ENCODE data around the gene CDK19.

Gene CDK19

DNA sequence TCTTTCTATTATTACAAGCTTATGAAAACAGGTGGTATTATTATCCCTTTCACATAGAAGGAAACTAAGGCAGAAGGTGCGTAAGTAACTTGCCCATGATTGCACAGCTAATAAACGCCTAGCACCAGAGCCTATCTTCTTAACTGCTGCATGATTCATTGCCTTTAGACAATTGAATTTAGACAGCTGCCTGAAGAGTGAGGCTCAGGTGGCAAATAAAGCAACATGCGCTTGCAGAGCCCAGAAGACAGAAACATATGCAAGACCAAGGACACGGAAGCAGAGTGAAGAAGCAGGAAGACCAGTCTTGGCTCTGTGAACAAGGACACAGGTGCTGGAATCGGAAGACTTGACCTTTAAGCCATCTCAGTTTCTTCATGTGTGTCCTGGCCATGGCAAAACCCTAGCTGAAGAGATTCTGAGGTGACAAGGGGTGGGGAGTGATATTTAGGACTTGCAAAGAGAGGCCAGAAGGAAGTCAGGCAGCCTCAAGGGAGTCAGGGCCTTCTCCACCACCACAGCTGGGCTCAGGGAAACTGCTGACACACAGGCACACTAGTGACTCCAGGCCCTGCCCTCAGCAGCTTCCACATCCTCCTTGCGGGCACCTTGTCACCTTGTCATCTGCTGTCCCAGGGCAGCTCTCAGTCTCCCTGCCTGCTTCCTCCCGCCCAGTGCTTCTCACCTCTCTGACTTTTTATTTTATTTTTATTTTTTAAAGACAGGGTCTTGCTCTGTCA lies 247.1 kb downstream of the CDK19 start:
- no peak for DNase-seq

DNA sequence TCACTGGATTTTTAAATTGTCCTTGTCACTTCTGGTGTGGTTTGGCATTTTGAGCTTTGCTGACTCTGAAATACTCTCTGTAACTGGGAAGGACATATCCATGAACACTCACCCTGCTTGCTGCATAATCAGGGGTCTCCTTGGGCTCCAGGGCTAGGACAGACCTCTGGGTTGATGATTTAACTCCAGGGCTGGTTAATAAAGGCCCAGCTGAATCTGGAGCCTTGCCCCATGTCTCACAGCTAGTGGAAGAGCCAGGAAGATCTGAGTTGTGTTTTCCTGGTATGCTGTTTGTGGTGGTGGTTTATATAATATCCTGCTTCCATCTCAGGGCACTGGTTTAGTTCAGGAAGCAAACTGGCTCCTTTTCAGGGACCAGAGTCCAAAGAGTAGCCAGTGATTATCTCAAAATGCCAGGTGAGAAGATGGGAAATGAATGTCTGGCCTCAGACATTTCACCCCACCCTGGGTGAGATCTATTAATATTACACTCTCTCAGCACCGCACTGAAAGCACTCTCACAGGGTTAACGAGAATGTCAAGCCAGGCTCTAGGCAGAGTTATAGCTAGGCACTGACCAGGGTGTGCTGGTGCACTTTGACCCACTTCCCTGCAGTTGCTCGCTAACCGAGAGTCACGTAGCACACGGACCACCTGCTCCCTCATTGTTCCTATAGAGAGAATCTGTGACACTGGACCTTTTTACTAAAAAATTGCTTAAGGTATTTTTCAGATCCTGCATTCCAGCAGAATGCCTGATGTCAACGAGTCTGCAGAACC lies 248.7 kb downstream of the CDK19 start:
- DNase-seq, result no peak

DNA sequence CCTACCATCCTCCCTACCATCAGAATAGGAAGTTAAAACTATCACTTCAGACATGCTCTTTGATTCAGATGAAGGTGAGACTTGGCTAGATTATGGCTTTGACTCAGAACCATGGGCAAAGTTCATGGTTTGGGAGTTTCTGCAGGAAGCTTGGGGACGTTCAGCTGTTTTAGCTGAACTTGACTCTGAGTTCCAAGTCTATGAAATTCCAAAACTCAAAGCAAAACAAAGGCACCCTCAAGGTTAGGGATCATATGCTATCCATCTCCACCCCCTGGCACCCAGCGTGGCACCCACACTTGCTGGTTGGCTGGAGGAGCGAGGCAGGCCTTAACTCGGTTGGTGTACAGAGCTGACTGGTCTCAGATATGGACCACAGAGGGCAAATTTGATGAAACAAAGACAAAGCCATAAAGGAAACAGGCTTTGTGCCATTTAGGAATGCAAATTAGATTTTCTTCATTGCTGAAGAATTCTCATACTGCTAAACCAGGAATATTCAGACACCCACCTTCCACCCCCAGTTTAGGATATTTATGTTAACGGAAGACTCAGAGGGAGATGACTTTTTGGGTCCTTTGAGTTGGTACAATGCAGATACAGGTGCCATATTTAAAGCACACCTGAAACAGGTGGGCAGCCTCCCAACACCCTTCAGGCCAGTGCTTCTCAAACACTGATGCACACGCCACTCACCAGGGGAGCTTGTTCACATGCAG lies 250.4 kb downstream of the CDK19 start:
- DNase-seq, result no peak

DNA sequence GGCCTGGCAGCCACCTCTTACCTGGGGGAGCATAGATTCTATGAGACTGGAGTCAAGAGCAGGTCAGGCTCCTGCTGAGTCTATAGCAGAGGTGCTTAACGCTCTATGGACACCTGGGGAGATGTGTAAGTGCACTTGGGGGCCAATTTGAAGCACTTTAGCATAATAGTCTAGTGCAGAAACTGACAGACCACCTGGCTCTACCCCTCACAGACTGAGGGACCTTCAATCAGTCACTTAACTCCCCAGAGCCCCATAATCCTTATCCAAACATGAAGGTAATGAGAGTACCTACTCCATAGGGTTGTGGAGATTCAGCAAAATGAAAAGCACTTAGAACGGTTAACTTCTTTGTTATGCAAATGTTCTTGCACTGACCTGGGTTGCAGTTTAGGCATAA lies 251.6 kb downstream of the CDK19 start:
- no peak for DNase-seq

DNA sequence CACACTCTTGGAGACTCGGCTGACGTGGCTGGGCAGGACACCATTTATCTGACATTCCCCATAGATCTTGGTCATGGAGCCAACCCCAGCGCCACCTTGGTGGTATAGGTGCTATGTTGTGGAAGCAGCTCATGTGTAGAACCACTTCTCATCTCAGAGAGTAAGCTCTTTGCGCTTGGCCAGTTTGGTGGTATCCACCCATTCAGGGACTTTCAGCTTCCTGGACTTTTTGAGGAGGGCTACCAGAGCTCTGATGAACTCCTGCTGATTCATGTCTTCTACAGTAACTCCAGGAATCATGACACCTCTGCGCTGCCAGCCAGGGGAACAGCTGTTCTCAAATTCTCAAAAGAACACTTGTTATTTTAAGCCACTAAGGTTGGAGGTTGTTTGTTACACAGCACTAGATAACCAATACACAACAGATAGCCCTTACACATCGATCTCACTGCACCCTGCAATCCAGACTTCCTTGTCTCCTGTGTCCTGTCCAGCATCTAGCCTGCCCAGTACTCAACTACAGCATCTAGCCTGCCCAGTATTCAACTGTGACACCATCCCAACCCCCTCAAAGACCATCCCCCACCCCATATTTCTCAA lies 252.9 kb downstream of the CDK19 start:
- no peak for DNase-seq

DNA sequence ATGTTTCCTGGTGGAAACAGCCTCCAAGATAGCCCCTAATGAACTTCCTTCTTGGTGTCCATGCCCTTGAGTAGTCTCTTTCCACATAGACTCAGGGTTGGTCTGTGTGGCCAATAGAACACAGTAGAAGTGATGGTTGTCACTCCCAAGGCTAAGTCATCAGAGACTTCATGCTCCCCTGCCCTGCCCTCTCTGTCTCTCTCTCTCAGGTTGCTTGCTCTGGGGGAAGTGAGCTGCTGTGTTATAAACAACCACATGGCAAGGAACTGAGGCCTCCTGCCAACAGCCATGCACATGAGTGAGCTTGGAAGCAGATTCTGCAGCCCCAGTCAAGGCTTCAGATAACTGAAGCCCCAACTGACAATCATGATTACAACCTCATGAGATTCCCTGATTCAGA lies 253.6 kb downstream of the CDK19 start:
- no peak for DNase-seq

DNA sequence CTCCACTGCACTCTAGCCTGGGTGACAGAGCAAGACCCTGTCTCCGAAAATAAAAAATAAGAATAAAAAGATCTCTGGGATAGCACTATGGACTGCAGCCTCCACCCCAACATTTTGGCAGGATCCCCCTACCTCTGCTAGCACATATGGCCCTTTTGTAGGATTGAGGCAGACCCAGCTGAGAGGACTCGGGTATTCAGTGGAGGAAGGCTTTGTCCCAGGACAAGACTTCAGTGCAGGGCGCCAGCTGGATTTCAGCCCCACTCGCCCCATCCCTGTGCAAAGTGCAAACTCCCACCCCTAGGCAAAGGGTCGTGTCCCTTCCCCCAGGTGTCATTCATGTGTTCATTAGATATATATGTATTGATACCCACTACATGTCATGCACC lies 254.3 kb downstream of the CDK19 start:
- DNase-seq, result no peak

DNA sequence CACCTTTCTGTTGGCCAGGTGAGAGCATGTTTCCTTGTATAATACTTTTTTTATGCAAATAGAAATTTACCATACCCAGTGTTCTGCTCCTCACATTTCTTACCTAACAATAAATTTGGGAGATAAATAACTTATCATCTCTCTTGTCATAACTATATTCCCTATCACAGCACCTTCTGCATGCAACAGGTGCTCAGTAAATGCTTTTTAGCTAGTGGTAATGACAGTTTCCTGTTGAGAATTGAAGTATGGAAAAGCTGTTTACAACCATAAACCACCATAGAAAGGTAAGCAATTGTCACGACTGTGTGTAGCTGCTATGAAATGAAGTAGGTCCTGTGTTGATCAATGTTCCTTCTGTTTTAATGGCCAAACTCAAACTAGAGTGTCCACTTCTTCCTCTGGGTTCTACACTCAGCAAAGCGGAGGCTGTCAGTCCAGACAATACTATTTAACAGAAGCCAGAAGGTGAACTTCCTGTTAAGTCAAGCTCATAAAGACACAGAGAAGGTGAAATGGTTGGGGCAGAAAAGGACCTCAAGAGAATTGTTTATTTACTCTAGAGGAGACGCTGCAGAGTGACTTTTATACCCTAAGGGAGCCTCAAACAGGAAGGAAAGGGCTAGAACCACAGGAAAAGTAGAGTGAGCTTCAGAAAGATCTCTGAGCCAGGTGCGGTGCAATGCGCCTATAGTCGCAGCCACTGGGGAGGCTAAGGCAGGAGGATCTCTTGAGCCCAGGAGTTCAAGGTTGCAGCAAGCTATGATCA lies 254.8 kb downstream of the CDK19 start:
- DNase-seq, result no peak

All from SIG-M5 (cell line).